Endodermal cell (in vitro differentiated cells): Measurements from ENCODE around the gene SLC45A1. TPM values are rescaled to one million over a fixed set of nuclear protein-coding genes. Genes with fewer than 3 reads are reported as not detected.

ENCODE experiments used
- DNase-seq: peaks from one replicate; pipeline ENCODE4 v3.0.0-alpha.2; 2017
- H3K27ac ChIP-seq: 2 replicates; pipeline ENCODE4 v1.5.1; 2013; ENCODE audit warnings: mild to moderate bottlenecking, low read depth, low read length, moderate library complexity
- H3K27me3 ChIP-seq: 2 replicates; pipeline ENCODE4 v1.6.1; 2013; ENCODE audit warnings: mild to moderate bottlenecking, low read length, moderate library complexity; ENCODE audit not compliant: insufficient read depth, control insufficient read depth, poor library complexity, severe bottlenecking
- H3K36me3 ChIP-seq: 2 replicates; pipeline ENCODE4 v1.7.0; 2013; ENCODE audit warnings: mild to moderate bottlenecking, low read length, moderate library complexity; ENCODE audit not compliant: control insufficient read depth, insufficient read depth
- H3K4me1 ChIP-seq: one replicate; pipeline ENCODE4 v1.7.0; 2013; ENCODE audit warnings: low read length; ENCODE audit not compliant: control insufficient read depth, insufficient read depth
- H3K4me3 ChIP-seq: 2 replicates; pipeline ENCODE4 v1.5.1; 2013; ENCODE audit warnings: mild to moderate bottlenecking, low read length, moderate library complexity
- H3K9ac ChIP-seq: 2 replicates; pipeline ENCODE4 v1.6.1; 2013; ENCODE audit warnings: mild to moderate bottlenecking, low read length, moderate library complexity; ENCODE audit not compliant: poor library complexity, severe bottlenecking; ENCODE audit errors: extremely low read depth
- H3K9me3 ChIP-seq: 2 replicates; pipeline ENCODE4 v1.6.1; 2013; ENCODE audit warnings: mild to moderate bottlenecking, low read length, moderate library complexity; ENCODE audit not compliant: control insufficient read depth
- H3K27ac Mint-ChIP-seq: 2 replicates; pipeline ENCODE4 v1.8.0; 2020; ENCODE audit warnings: mixed read lengths
- H3K27me3 Mint-ChIP-seq: 2 replicates; pipeline ENCODE4 v1.8.0; 2021; ENCODE audit warnings: mild to moderate bottlenecking, mixed read lengths; ENCODE audit not compliant: insufficient read depth
- H3K36me3 Mint-ChIP-seq: 2 replicates; pipeline ENCODE4 v1.8.0; 2020; ENCODE audit warnings: low read depth, mixed read lengths
- H3K4me1 Mint-ChIP-seq: 2 replicates; pipeline ENCODE4 v1.8.0; 2020; ENCODE audit warnings: mixed read lengths
- H3K4me3 Mint-ChIP-seq: 2 replicates; pipeline ENCODE4 v1.8.0; 2020; ENCODE audit warnings: mild to moderate bottlenecking, moderate library complexity, mixed read lengths
- H3K9me3 Mint-ChIP-seq: 2 replicates; pipeline ENCODE4 v1.8.0; 2020; ENCODE audit warnings: mild to moderate bottlenecking, mixed read lengths
- WGBS, 2 experiments: methylation state at CpG; one replicate each; pipeline versions ENCODE4 v1.1.5 to v1.1.7; 2013; ENCODE audit warnings: missing lambda C conversion rate in 2 of 2, mixed read lengths in 1 of 2; ENCODE audit not compliant: insufficient coverage in 1 of 2, insufficient read length in 1 of 2; 5-methylcytosine and 5-hydroxymethylcytosine counted together
- long read RNA-seq, 4 experiments: library from polyadenylated mRNA in 2 of 4; library from RNA in 1 of 4; library from capped mRNA in 1 of 4; stranded (forward) in 3 of 4; unstranded in 1 of 4; transcript quantifications; one replicate each; pipeline ENCODE4 v2.0.0, GENCODE V29; 2020 to 2021; ENCODE audit warnings: inconsistent platforms in 1 of 4
- polyA plus RNA-seq, 2 experiments: library from polyadenylated mRNA; stranded (reverse); fragments of 50-300 nt; gene quantifications; one replicate each; pipeline ENCODE4 v1.2.3, GENCODE V29; 2013
- total RNA-seq, 2 donors: library from RNA; stranded (reverse); fragmentation: NEBNext Ultra II Directional in 1 of 2; extraction: Animal tissue kit (Norgen Biotek cat#: 25700) in 1 of 2; gene quantifications; 2 replicates in 1 of 2; 3 replicates in 1 of 2; pipeline ENCODE4 v1.2.1, GENCODE V29; 2021
- TF ChIP-seq, protein P1 (sequence below): fragments of 200-600 bp; sonication (generic); conservative IDR thresholded peaks from 2 replicates; pipeline ENCODE4 v1.5.0; 2021; ENCODE audit warnings: antibody characterized with exemption, mild to moderate bottlenecking

Gene SLC45A1
- total RNA-seq, result under 1 TPM in 1 of 2 donors, not detected in 1; 0.42 TPM
- 2.4 TPM for polyA plus RNA-seq (2013, experiment 1 of 2)
- 2.3 TPM for polyA plus RNA-seq (2013, experiment 2 of 2)
- long read RNA-seq, experiment 1, result 0 reads
- long read RNA-seq, experiment 2, result 0 reads
- long read RNA-seq, experiment 3, transcript SLC45A1-202 (9 exons, 2,784 nt), result major isoform, 5 of 5 reads
- long read RNA-seq, experiment 3, partial matches to known transcripts, result 0 of 5 reads
- long read RNA-seq, experiment 3, other reads (novel, unspliced or antisense), result 0 of 5 reads
- long read RNA-seq, experiment 4, result 0 reads

DNA sequence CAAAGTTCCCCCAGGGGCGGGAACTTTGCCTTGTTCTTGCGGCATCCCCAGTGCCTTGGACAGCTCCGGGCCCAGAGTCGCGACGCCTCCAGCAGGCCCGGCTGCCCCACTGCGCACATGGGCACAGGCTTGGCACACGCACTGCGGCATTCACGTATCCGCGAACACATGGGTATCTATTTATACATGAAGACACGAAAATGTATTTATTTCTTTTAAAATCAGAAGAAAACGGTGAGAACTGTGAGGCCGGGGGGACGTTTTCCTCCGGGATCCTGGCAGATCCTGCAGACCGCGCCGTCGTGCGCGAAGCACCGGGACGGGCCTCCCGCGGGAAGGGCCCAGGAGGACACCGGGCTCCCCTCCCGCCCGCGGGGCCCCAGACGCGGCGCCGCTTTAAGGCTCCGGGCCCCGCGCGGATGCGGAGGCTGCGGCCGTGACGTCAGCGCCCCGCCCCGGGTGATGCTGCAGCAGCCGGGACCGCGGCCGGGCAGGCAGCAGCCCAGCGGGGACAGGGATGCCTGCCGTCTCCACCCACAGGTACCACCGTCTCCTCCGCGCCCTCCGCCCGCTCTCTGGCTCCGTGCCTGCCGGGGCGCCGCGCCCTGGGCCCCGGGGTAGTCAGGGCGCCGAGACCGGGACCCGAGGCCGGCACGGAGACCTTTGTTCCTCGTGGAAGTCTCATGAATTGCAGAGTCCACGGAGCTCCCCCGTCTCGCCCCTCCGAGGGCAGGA lies at the start of gene SLC45A1:
SLC45A1 (plus strand) TSS at position 468 of the 735 bp plus-strand sequence. CDS start 6,216 bp downstream, outside the sequence.
- Histone ChIP-seq H3K36me3 (no peaks in the 10 kb centered on the region), H3K4me1 (no peaks in the 10 kb centered on the region), H3K9ac (no peak within 1 kb of the TSS), H3K4me3 (peak within 1 kb of the TSS; percentile 56), H3K27ac (no peak within 1 kb of the TSS), H3K27me3 (peaks cover 34% of the 10 kb centered on the region), H3K9me3 (no peaks in the 10 kb centered on the region)
- TF ChIP-seq, protein P1, sequence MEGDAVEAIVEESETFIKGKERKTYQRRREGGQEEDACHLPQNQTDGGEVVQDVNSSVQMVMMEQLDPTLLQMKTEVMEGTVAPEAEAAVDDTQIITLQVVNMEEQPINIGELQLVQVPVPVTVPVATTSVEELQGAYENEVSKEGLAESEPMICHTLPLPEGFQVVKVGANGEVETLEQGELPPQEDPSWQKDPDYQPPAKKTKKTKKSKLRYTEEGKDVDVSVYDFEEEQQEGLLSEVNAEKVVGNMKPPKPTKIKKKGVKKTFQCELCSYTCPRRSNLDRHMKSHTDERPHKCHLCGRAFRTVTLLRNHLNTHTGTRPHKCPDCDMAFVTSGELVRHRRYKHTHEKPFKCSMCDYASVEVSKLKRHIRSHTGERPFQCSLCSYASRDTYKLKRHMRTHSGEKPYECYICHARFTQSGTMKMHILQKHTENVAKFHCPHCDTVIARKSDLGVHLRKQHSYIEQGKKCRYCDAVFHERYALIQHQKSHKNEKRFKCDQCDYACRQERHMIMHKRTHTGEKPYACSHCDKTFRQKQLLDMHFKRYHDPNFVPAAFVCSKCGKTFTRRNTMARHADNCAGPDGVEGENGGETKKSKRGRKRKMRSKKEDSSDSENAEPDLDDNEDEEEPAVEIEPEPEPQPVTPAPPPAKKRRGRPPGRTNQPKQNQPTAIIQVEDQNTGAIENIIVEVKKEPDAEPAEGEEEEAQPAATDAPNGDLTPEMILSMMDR, result no peak
- Mint-ChIP-seq H3K27ac (no peak within 1 kb of the TSS), H3K36me3 (no peaks in the 10 kb centered on the region), H3K4me1 (peaks cover 22% of the 10 kb centered on the region), H3K9me3 (no peaks in the 10 kb centered on the region), H3K4me3 (peak within 1 kb of the TSS; percentile 43), H3K27me3 (peaks cover 53% of the 10 kb centered on the region)
- peak; percentile 87 for DNase-seq
- WGBS, 2 experiments, result 21 to 34% methylated on average over 24 to 75 of the region's 75 CpGs

DNA sequence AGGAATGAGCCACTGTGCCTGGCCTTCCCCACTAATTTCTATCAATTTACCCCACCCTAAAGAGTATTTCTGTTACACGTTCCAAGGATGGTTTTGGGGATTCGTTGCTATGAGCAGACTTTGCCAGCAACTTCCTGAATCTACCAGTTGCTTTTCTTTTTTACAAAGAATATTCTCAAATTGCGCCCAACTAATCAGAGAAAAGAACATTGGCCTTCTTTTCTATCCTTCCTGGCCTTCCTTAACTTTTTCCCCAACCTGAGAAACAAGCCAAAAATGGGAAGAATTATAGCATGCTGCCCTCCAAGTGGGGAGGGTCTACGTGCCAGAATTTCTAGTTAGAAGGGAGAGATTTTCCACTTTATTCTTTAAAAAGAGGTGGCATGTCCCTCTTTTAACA lies 44.9 kb upstream of the SLC45A1 start:
- H3K36me3 Mint-ChIP-seq, result no peaks in the 10 kb centered on the region
- WGBS, 2 experiments, result 78 to 81% methylated on average over 3 to 4 of the region's 4 CpGs
- TF ChIP-seq, protein P1, result no peak
- Histone ChIP-seq H3K9me3 (no peaks in the 10 kb centered on the region), H3K4me1 (no peaks in the 10 kb centered on the region), H3K36me3 (no peaks in the 10 kb centered on the region), H3K27me3 (no peaks in the 10 kb centered on the region), H3K27ac (no peak overlapping the region), H3K9ac (no peak overlapping the region), H3K4me3 (no peak overlapping the region)
- no peak overlapping the region for H3K27ac Mint-ChIP-seq
- H3K4me1 Mint-ChIP-seq, result peaks cover 8% of the 10 kb centered on the region
- no peak overlapping the region for H3K4me3 Mint-ChIP-seq
- DNase-seq, result no peak
- H3K27me3 Mint-ChIP-seq, result no peaks in the 10 kb centered on the region
- H3K9me3 Mint-ChIP-seq, result no peaks in the 10 kb centered on the region

DNA sequence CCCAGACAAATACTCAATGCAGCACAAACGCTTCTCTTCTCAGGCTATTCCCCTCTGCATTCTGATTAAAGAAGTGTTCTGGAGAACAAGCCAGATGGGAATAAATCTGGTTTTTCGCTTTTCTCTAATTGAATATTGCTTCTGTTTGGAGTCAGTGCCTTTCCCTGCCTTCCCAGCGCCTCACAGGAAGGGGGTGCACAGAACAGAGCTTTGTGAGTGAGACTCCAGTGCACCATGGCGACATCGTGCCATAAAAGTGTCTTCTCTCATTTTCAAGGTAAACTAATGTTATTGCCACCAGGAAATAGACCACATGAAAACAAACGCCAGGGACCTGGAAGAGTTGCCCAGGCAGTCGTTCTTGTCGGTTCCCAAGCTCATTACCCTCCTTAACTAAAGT lies 43.6 kb upstream of the SLC45A1 start:
- peaks cover 8% of the 10 kb centered on the region for H3K4me1 Mint-ChIP-seq
- no peaks in the 10 kb centered on the region for H3K9me3 Mint-ChIP-seq
- Histone ChIP-seq H3K36me3 (no peaks in the 10 kb centered on the region), H3K27me3 (no peaks in the 10 kb centered on the region), H3K4me3 (no peak overlapping the region), H3K27ac (no peak overlapping the region), H3K9ac (no peak overlapping the region), H3K4me1 (no peaks in the 10 kb centered on the region), H3K9me3 (no peaks in the 10 kb centered on the region)
- H3K27me3 Mint-ChIP-seq, result no peaks in the 10 kb centered on the region
- WGBS, 2 experiments, result 82 to 85% methylated on average over 8 of the region's 8 CpGs
- TF ChIP-seq, protein P1, result no peak
- H3K36me3 Mint-ChIP-seq, result no peaks in the 10 kb centered on the region
- H3K27ac Mint-ChIP-seq, result no peak overlapping the region
- no peak overlapping the region for H3K4me3 Mint-ChIP-seq
- DNase-seq, result no peak
